GM12891 (cell line): Measurements from ENCODE around the gene UQCRC1.
"Not testable (repeated sequence)": the region's sequence is repeated elsewhere in the genome, so short reads cannot be mapped to it uniquely, and the experiment has no call there.

Experiments
- DNase-seq: peaks from one replicate; pipeline ENCODE4 v3.0.0; 2011; ENCODE audit warnings: low spot score; ENCODE audit not compliant: insufficient read length
- FAIRE-seq: peaks from 2 replicates; lab custom pipeline; 2011; peaks lifted over from hg19 to GRCh38; lab: Jason Lieb, UNC
- PAX5 ChIP-seq: IDR thresholded peaks from 2 replicates; pipeline ENCODE4 v1.6.1; 2011; ENCODE audit warnings: low read length, moderate library complexity, mild to moderate bottlenecking; ENCODE audit not compliant: insufficient read depth, severe bottlenecking
- POLR2A ChIP-seq: IDR thresholded peaks from 2 replicates; pipeline ENCODE4 v1.6.1; 2011; ENCODE audit warnings: low read depth, low read length, control low read depth
- POLR2AphosphoS5 ChIP-seq: IDR thresholded peaks from 2 replicates; pipeline ENCODE4 v1.6.1; 2011; ENCODE audit warnings: low read depth, low read length, control low read depth
- POU2F2 ChIP-seq: IDR thresholded peaks from 2 replicates; pipeline ENCODE4 v1.6.1; 2011; ENCODE audit warnings: low read depth, mild to moderate bottlenecking, control low read depth, low read length, moderate library complexity
- SPI1 ChIP-seq: IDR thresholded peaks from 2 replicates; pipeline ENCODE4 v1.6.1; 2011; ENCODE audit warnings: low read depth, low read length, control low read depth
- TAF1 ChIP-seq: IDR thresholded peaks from 2 replicates; pipeline ENCODE4 v1.6.1; 2011; ENCODE audit warnings: low read depth, low read length, control low read depth

UQCRC1 gene

GRCh38 chr3:48556796-48557626, 52.4 kb downstream of the UQCRC1 start, which contains the start of gene PFKFB4:
TSS of gene PFKFB4 (minus strand) at chr3:48556803. CDS start at chr3:48556777, 26 bp downstream.
- peak; percentile 98 for DNase-seq
- peak; percentile 99 for FAIRE-seq
- peak; percentile 97 for TF ChIP-seq POU2F2
- TF ChIP-seq POLR2AphosphoS5: no peak
- no peak for TF ChIP-seq SPI1

- DNase-seq: peak; percentile 25
- TF ChIP-seq SPI1 (no peak), POU2F2 (no peak), POLR2AphosphoS5 (no peak), PAX5 (no peak), POLR2A (no peak), TAF1 (no peak)
- FAIRE-seq: no peak
Measured at GRCh38 chr3:48555949-48556795, 53.3 kb downstream of the UQCRC1 start.

GRCh38 chr3:48555231-48555948, 54.1 kb downstream of the UQCRC1 start:
- TF ChIP-seq POLR2A (no peak), SPI1 (no peak), POU2F2 (no peak), PAX5 (no peak), POLR2AphosphoS5 (no peak), TAF1 (no peak)
- FAIRE-seq (no peak), DNase-seq (no peak)

- no peak for FAIRE-seq
Measured at GRCh38 chr3:48553886-48554845, 55.3 kb downstream of the UQCRC1 start.

GRCh38 chr3:48553361-48553760, 56.1 kb downstream of the UQCRC1 start:
- DNase-seq: no peak
- no peak for FAIRE-seq
- no peak for TF ChIP-seq POLR2A
- TF ChIP-seq PAX5: no peak
- TF ChIP-seq TAF1: no peak
- no peak for TF ChIP-seq SPI1
- TF ChIP-seq POLR2AphosphoS5: no peak
- no peak for TF ChIP-seq POU2F2

More at GRCh38 chr3:48553886-48554845, 55.3 kb downstream of the UQCRC1 start:
- DNase-seq: no peak
- no peak for TF ChIP-seq POLR2A
- no peak for TF ChIP-seq PAX5
- TF ChIP-seq SPI1: no peak
- no peak for TF ChIP-seq TAF1
- no peak for TF ChIP-seq POU2F2
- TF ChIP-seq POLR2AphosphoS5: no peak

GRCh38 chr3:48552111-48552951, 57.1 kb downstream of the UQCRC1 start:
- TF ChIP-seq POLR2AphosphoS5 (no peak), POU2F2 (no peak), SPI1 (no peak), PAX5 (no peak)
- FAIRE-seq (no peak), DNase-seq (no peak)

- FAIRE-seq, DNase-seq: not testable (repeated sequence)
Measured at GRCh38 chr3:48551651-48552050, 57.8 kb downstream of the UQCRC1 start.
